GM21367 (cell line): Measurements from ENCODE around the gene PDGFB.

ENCODE experiments used
- ATAC-seq: cut with Tn5 transposase; IDR thresholded peaks from one replicate; pipeline ENCODE4 v1.9.1; 2021; ENCODE audit not compliant: unreplicated experiment

PDGFB gene

GRCh38 chr22:39240831-39241793 is 3.7 kb downstream of the PDGFB start:
- no peak for ATAC-seq

- no peak for ATAC-seq
Observed at GRCh38 chr22:39239561-39240423, 5.0 kb downstream of the PDGFB start.

DNA sequence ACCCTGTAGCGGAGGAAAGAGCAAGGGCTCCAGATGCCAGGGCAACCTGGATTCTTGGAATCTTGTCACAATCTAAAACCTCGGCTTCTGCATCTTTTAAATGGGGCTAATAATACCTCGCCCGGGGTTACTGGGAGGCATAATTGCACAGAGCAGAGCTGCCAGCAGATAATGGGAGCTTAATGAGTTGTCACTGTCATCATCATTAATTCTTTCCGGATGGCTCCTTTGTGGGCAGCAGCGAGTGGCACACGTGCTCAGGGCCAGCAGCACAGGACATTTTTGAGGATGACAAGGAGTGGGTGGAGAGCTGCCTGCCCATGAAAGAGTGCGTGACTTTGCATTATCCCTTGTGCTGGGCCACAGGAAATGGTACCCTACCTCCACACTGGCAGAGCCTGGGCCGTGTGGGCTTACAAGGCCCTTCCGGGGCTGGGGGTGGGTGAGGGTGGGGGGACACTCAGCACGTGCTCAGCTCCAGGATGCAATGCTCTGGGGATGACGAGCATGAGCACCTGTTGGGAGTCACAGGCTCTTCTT is 5.7 kb downstream of the PDGFB start:
- no peak for ATAC-seq

- ATAC-seq: no peak
Observed at GRCh38 chr22:39238561-39238960, 6.2 kb downstream of the PDGFB start.

- ATAC-seq: no peak
Observed at GRCh38 chr22:39238101-39238466, 6.7 kb downstream of the PDGFB start.

GRCh38 chr22:39237318-39238100 is 7.3 kb downstream of the PDGFB start:
- no peak for ATAC-seq

DNA sequence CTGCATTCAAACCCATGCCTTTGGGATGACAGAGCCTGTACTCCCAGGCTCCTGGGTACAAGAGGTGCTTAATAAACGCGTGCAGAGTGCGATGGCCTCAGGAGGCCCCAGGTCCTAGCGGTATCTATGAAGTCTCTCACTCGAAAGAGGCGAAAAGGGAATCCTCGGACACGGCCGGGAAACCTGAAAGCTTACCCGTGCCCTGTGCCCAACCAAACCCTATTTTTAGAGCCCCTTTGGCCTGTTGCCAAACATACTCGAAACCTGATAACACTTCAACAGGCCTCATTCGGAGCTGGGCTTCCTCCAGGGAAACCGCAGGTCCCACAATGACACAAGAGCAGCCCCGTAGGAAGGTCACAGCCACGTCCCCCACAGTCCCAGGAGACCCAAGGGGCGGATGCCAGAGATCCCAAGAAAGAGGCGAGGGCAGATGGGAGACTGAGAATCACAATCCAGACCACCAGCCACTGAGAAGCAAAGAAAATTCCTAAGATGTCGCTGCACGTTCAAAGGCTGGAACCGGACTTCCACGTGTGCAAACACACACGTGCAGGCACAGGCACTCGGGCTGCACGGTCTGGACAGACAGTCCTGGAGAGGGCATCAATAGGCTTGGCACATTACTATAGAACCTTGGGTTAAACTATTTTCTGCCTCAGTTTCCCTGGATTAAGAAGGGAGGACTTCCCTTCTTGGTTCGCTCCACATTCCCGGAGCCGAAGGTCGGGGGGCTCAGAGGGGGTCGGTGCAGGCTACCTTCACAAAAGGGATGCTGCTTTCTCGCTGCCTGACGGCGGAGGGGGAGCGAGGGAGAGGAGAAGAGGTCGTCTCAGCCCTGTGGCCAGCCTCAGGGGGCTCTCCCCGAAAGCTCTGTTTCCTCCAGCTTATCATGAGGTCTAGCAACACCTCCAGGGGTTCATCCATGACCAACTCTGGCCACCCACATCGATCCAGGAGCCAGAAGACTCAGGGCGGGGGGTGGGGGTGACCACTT is 8.2 kb downstream of the PDGFB start:
- peak; percentile 61 for ATAC-seq

GRCh38 chr22:39234867-39235687 is 9.7 kb downstream of the PDGFB start:
- ATAC-seq: no peak

- ATAC-seq: no peak
Observed at GRCh38 chr22:39234472-39234787, 10.4 kb downstream of the PDGFB start.

GRCh38 chr22:39233710-39234471 is 10.9 kb downstream of the PDGFB start:
- no peak for ATAC-seq

DNA sequence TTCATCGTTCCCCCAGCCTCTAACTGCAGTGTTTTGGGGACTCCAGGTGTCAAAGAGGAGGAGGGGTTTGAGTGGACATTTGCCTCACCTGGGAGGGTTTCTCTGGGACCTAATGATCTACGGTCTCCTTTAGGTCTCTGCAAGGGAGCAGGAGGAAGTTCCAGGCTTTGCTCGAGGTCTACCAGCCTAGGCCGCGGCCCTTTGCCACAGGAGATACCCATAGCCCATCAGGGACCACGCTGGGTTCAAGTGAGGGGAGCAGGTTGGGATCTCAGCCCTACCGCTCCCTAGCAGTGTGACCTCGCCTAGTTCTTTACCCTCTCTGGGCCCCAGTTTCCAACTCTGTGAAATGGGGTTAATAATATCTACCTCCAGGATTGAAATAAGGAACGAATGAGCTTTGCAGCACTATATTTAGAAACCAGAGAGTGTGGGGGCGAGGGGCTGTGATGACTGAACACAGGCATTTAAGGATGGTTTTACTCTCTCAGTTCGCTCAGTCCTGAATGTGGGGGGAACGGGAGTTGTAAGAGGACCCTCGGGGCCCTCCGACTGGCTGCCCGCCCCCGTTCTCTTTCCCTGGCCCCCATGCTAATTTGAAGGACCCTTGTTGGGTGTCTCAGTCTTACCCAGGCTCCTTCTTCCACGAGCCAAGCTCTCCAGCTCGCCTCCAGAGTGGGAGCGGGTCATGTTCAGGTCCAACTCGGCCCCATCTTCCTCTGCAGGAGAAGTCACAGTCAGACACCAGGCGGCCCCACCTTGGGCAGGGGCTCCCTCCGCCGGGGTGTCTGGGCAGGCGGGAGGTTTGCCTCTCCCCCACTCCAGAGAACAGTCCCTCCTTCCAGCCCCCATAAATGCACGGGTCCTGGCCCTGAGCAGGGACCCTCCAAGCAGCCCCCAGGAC is 11.7 kb downstream of the PDGFB start:
- no peak for ATAC-seq

DNA sequence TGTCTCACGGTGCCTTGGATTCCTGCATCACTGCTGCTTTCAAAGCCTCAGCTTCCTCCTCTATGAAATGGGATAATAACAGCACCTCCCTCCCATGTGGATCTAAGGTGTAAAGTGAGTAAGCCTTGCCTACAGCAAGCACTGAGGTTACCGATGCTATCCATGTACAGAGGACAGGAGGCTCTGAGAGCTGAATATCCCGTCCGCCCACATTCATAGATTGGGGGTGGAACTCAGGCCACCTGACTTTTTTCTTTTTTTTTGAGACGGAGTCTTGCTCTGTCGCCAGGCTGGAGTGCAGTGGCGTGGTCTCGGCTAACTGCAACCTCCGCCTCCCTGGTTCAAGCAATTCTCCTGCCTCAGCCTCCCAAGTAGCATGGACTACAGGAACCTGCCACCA is 12.5 kb downstream of the PDGFB start:
- no peak for ATAC-seq

DNA sequence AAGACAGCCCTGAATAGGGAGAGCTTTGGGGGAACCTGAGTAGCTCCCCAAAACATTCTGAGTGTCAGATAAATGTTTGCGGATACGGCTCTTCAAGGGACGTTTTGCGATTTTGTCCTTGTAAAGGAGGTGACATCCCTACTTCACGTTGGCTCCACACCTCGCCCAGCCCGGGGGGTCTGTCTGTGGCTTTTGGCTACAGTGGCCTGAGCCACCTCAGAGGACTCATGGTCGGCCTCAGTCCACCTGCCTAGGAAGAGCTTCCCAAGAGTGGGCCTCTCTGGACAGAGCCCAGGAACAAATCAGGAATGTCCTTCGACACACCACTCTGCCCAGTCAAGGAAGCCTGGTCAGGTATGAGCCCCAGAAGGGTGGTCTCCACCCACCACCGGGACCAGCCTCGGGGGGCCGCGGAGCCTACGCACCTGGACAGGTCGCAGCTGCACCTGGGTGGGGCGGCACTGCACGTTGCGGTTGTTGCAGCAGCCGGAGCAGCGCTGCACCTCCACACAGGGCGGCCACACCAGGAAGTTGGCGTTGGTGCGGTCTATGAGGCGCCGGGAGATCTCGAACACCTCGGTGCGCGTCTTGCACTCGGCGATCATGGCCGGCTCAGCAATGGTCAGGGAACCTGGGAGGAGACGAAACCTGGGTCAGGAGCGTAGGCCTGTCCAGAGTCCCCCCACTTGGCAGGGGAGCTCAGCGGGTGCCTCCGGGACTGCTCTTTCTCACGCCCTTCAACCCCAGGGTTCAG is 13.4 kb downstream of the PDGFB start:
- no peak for ATAC-seq

GRCh38 chr22:39230261-39231196 is 14.3 kb downstream of the PDGFB start:
- ATAC-seq: no peak

DNA sequence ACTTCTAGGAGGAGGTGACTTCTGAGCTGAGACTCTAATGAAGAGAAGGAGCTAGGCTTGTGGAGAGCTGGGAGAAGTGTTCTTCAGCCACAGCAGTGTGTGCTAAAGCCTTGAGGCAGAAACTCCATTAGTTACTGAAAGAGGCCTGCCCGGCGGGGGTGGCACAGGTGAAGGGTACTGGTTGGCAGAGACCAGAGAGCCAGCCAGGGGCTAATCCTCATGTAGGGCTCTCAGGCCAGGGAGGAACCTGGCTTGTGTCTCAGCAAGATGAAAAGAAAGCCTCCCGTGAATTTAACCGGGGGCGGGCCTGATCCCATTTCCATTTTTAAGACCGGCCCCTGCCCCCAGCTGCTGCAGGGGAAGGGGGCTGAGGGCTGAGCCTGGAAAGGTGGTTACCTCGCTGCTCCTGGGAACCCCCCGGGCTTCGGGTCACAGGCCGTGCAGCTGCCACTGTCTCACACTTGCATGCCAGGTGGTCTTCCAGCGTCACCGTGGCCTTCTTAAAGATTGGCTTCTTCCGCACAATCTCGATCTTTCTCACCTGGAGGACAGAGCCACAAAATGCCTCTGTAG is 15.0 kb downstream of the PDGFB start:
- ATAC-seq: no peak
